Suprapubic skin (tissue), 4 donors: ENCODE results near the gene PPP1R26. TPM values are rescaled to one million over a fixed set of nuclear protein-coding genes. Genes with fewer than 3 reads are reported as not detected.
"Not testable (repeated sequence)": the region's sequence is repeated elsewhere in the genome, so short reads cannot be mapped to it uniquely, and the experiment has no call there.

Source experiments
- DNase-seq, 2 donors: peaks; one replicate each; pipeline ENCODE4 v3.0.0-alpha.2; 2019; ENCODE audit warnings: low spot score in 2 of 2
- H3K27ac ChIP-seq: fragments of 200-600 bp; sonication (generic); one replicate; pipeline ENCODE4 v1.5.1; 2019
- H3K27me3 ChIP-seq: fragments of 200-600 bp; sonication (generic); one replicate; pipeline ENCODE4 v1.5.1; 2019
- H3K36me3 ChIP-seq: fragments of 200-600 bp; sonication (generic); one replicate; pipeline ENCODE4 v1.5.1; 2019
- H3K4me1 ChIP-seq: fragments of 200-600 bp; sonication (generic); one replicate; pipeline ENCODE4 v1.5.1; 2019
- H3K4me3 ChIP-seq: fragments of 200-600 bp; sonication (generic); one replicate; pipeline ENCODE4 v1.5.1; 2019; ENCODE audit warnings: mild to moderate bottlenecking
- H3K9me3 ChIP-seq: fragments of 200-600 bp; sonication (generic); one replicate; pipeline ENCODE4 v1.5.1; 2019
- EP300 ChIP-seq: sonication (generic); formaldehyde crosslinking; IDR thresholded peaks from one replicate; pipeline ENCODE4 v1.6.1; 2017; ENCODE audit warnings: antibody characterized with exemption
- POLR2A ChIP-seq, 2 donors: fragments of 450-650 bp; IDR thresholded peaks; one replicate each; pipeline ENCODE4 v1.6.1; 2017; ENCODE audit warnings: antibody characterized with exemption in 2 of 2, mild to moderate bottlenecking in 2 of 2, moderate library complexity in 2 of 2
- POLR2AphosphoS5 ChIP-seq, 3 donors: sonication (generic); formaldehyde crosslinking; IDR thresholded peaks; one replicate each; pipeline ENCODE4 v1.6.1; 2017; ENCODE audit warnings: antibody characterized with exemption in 3 of 3
- WGBS: methylation state at CpG from one replicate; pipeline ENCODE4 v1.1.5; 2018; 5-methylcytosine and 5-hydroxymethylcytosine counted together
- total RNA-seq, 4 donors: library from RNA; depleted of rRNA; stranded (reverse); fragments of >200 nt; gene quantifications; one replicate each; pipeline ENCODE4 v1.1.0, GENCODE V29; 2016
- TF ChIP-seq, protein P1 (sequence below), 2 donors: fragments of 200-600 bp in 1 of 2; fragments of 450-650 bp in 1 of 2; sonication (generic) in 1 of 2; IDR thresholded peaks; one replicate each; pipeline ENCODE4 v1.5.1; 2016 to 2019; ENCODE audit warnings: antibody characterized with exemption in 2 of 2, mild to moderate bottlenecking in 1 of 2, moderate library complexity in 1 of 2

The PPP1R26 gene, protein sequence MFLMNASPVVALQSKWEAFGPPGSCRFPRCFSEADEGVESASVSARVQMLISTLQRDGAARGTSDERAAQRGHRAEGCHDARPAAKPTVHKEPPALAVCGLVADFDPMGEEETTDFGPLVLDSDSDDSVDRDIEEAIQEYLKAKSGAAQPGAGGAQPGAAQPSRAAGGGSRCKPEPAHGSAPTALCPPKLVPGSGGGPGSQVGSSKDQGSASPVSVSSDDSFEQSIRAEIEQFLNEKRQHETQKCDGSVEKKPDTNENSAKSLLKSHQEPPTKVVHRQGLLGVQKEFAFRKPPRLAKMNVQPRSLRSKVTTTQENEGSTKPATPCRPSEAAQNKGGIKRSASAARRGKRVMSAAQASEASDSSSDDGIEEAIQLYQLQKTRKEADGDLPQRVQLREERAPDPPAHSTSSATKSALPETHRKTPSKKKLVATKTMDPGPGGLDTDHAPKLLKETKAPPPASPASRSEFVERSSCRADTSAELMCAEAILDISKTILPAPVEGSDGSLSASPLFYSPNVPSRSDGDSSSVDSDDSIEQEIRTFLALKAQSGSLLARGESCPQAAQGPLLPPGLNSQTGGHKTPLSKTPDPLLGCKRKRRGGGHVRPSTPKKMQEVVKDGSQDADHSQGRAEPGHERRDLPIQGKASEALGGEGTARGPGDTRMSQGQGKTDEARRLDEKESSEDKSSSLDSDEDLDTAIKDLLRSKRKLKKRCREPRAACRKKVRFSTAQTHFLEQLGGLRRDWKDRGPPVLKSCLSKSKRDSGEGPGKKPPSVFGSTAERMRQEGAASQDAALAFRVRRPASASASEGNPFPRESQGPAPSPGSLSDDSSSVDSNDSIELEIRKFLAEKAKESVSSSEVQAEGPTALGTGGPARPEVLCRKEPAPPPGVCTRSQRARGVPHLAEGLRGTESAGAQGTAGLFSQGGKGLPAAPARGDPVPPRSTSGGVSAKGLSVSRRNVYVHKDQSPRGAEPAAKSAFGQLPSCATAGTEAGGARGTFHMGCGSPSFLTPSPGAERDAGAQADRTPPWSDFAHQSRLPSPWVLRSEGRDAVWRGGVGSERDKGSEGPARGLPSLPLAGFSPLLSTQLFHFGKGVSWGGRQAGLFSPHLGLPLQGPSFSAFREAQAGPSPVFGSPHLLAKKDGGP (N-terminal part only)
- total RNA-seq: 10 to 100 TPM in 2 of 4 donors, 1 to 10 TPM in 2; 6.2 to 11.0 (median 9.0) TPM

DNA sequence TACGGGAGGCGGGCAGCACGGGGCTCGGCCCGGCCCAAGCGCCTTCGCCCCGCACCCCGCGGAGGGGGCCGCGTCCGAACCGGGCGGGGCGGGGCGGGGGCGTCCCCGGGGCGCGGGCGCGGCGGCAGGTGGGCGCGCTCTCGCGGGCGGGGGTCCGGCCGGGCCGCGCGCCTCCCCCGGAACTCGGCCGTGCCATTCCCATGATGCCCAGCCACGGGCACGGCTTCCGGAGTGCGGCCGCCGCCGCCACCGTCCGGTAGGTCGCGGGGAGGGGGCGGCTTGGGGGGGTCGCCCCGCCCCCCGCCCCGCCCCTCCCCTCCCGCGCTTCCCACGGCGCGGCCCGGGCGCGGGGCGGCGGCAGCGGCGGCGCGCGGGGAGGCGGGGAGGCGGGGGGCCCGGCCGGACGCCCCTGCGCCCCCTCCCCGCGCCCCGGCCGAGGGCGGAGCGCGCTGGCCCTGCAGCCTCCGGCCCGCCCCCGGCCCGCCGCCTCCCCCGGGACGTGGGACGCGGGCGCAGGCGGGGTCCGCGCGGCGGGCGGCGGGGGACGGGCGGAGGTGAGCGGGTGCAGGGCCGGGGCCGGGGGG, at the start of gene PPP1R26:
TSS of gene PPP1R26 (plus strand) at position 314 of the 584 bp plus-strand sequence. CDS start 4,729 bp downstream, outside the sequence.
- peak within 1 kb of the TSS; percentile 83 for H3K4me3 ChIP-seq
- no peaks in the 10 kb centered on the region for H3K9me3 ChIP-seq
- no peak for TF ChIP-seq POLR2A (IDR thresholded peaks at IDR 0.05)
- TF ChIP-seq, protein P1, sequence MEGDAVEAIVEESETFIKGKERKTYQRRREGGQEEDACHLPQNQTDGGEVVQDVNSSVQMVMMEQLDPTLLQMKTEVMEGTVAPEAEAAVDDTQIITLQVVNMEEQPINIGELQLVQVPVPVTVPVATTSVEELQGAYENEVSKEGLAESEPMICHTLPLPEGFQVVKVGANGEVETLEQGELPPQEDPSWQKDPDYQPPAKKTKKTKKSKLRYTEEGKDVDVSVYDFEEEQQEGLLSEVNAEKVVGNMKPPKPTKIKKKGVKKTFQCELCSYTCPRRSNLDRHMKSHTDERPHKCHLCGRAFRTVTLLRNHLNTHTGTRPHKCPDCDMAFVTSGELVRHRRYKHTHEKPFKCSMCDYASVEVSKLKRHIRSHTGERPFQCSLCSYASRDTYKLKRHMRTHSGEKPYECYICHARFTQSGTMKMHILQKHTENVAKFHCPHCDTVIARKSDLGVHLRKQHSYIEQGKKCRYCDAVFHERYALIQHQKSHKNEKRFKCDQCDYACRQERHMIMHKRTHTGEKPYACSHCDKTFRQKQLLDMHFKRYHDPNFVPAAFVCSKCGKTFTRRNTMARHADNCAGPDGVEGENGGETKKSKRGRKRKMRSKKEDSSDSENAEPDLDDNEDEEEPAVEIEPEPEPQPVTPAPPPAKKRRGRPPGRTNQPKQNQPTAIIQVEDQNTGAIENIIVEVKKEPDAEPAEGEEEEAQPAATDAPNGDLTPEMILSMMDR (IDR thresholded peaks at IDR 0.05): no peak
- TF ChIP-seq EP300: no peak
- no peak for TF ChIP-seq POLR2AphosphoS5 (IDR thresholded peaks at IDR 0.05)
- no peak for DNase-seq
- WGBS: no CpG with 5 or more reads among the region's 103 CpGs
- H3K27me3 ChIP-seq: no peaks in the 10 kb centered on the region
- peaks cover 6% of the 10 kb centered on the region for H3K36me3 ChIP-seq
- peaks cover 15% of the 10 kb centered on the region for H3K4me1 ChIP-seq
- H3K27ac ChIP-seq: peak within 1 kb of the TSS; percentile 51

DNA sequence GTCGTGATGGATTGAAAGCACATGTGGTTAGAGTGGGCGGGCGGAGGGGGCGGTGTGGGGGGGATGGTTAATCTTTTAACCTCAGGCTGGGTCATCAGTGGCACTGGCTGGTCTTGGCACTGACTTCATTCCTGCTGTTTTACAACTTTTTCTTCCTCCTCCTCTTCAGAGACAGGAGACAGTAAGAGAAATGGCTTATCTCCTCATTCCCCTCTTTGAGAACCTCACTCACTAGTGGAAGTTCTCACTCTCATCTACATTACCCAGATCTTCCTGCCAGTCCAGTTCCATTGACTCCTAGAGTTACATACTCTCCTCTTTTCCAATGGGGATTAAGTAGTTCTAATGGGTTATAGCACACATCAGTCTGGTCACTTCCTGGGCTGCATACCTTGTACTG, 42.3 kb upstream of the PPP1R26 start:
- peaks cover 7% of the 10 kb centered on the region for H3K9me3 ChIP-seq
- no peaks in the 10 kb centered on the region for H3K36me3 ChIP-seq
- H3K4me3 ChIP-seq: no peak overlapping the region
- H3K4me1 ChIP-seq: no peaks in the 10 kb centered on the region
- H3K27ac ChIP-seq: no peak overlapping the region
- WGBS: 86% methylated on average over 4 of the region's 4 CpGs
- H3K27me3 ChIP-seq: peaks cover 3% of the 10 kb centered on the region
- DNase-seq: peak in 1 of 2 donors; percentile 6
- TF ChIP-seq POLR2AphosphoS5 (IDR thresholded peaks at IDR 0.05) (no peak), POLR2A (IDR thresholded peaks at IDR 0.05) (no peak), EP300 (no peak)
- TF ChIP-seq, protein P1 (IDR thresholded peaks at IDR 0.05): no peak

GRCh38 chr9:135437696-135438095, 41.9 kb upstream of the PPP1R26 start:
- H3K4me3 ChIP-seq, H3K4me1 ChIP-seq, H3K27me3 ChIP-seq, H3K9me3 ChIP-seq, H3K36me3 ChIP-seq, H3K27ac ChIP-seq: not testable (repeated sequence)
- WGBS: 86% methylated on average over 8 of the region's 11 CpGs
- peak in 1 of 2 donors; percentile 35 for DNase-seq

- H3K36me3 ChIP-seq, H3K27ac ChIP-seq, H3K4me1 ChIP-seq, H3K27me3 ChIP-seq, H3K4me3 ChIP-seq, H3K9me3 ChIP-seq: not testable (repeated sequence)
- peak in 1 of 2 donors; percentile 62 for DNase-seq
- 52% methylated on average over 14 of the region's 14 CpGs for WGBS
These were observed 40.9 kb upstream of the PPP1R26 start for GRCh38 chr9:135438581-135439232.

GRCh38 chr9:135439514-135439913, 40.1 kb upstream of the PPP1R26 start:
- H3K4me1 ChIP-seq, H3K4me3 ChIP-seq, H3K27ac ChIP-seq, H3K27me3 ChIP-seq, H3K36me3 ChIP-seq, H3K9me3 ChIP-seq: not testable (repeated sequence)
- peak in 1 of 2 donors; percentile 20 for DNase-seq
- WGBS: 65% methylated on average over 7 of the region's 7 CpGs

- 72% methylated on average over 12 of the region's 12 CpGs for WGBS
- H3K4me1 ChIP-seq: no peaks in the 10 kb centered on the region
- H3K27me3 ChIP-seq: peaks cover 8% of the 10 kb centered on the region
- H3K9me3 ChIP-seq: peaks cover 7% of the 10 kb centered on the region
- no peak overlapping the region for H3K4me3 ChIP-seq
- H3K27ac ChIP-seq: no peak overlapping the region
- no peaks in the 10 kb centered on the region for H3K36me3 ChIP-seq
- no peak for DNase-seq
- no peak for TF ChIP-seq POLR2A (IDR thresholded peaks at IDR 0.05)
- no peak for TF ChIP-seq POLR2AphosphoS5 (IDR thresholded peaks at IDR 0.05)
- TF ChIP-seq, protein P1 (IDR thresholded peaks at IDR 0.05): no peak
- no peak for TF ChIP-seq EP300
These were observed 39.7 kb upstream of the PPP1R26 start for GRCh38 chr9:135439916-135440315.
